Mesenchymal stem cell (in vitro differentiated cells and primary cell): ENCODE measurements around the gene CCDC6.

ENCODE experiments used
- DNase-seq: peaks from one replicate; pipeline ENCODE4 v3.0.0-alpha.2; 2013
- H2AFZ ChIP-seq: one replicate; pipeline ENCODE4 v1.6.1; 2013; ENCODE audit warnings: low read depth, mild to moderate bottlenecking, control low read depth, inconsistent platforms, low read length, moderate library complexity
- H2AK5ac ChIP-seq: 2 replicates; pipeline ENCODE4 v1.6.1; 2013; ENCODE audit warnings: low read length, moderate library complexity, mild to moderate bottlenecking, inconsistent platforms; ENCODE audit not compliant: severe bottlenecking
- H2BK120ac ChIP-seq: one replicate; pipeline ENCODE4 v1.6.1; 2013; ENCODE audit warnings: low read depth, mild to moderate bottlenecking, inconsistent platforms, low read length, moderate library complexity
- H2BK12ac ChIP-seq, 2 experiments: one replicate each; pipeline ENCODE4 v1.6.1; 2013; ENCODE audit warnings: inconsistent platforms in 2 of 2, low read length in 2 of 2, mild to moderate bottlenecking in 2 of 2, moderate library complexity in 2 of 2, control low read depth in 1 of 2
- H2BK15ac ChIP-seq: one replicate; pipeline ENCODE4 v1.6.1; 2013; ENCODE audit warnings: mild to moderate bottlenecking, low read depth, inconsistent platforms; ENCODE audit not compliant: poor library complexity, severe bottlenecking
- H2BK5ac ChIP-seq: 2 replicates; pipeline ENCODE4 v1.6.1; 2013; ENCODE audit warnings: low read depth, mild to moderate bottlenecking, low read length, control low read depth, inconsistent platforms; ENCODE audit not compliant: poor library complexity, severe bottlenecking
- H3K14ac ChIP-seq, 2 experiments: one replicate each; pipeline ENCODE4 v1.6.1; 2013; ENCODE audit warnings: inconsistent platforms in 2 of 2, low read length in 2 of 2, control low read depth in 1 of 2, mild to moderate bottlenecking in 1 of 2, moderate library complexity in 1 of 2
- H3K18ac ChIP-seq, 2 experiments: one replicate each; pipeline ENCODE4 v1.6.1; 2013; ENCODE audit warnings: inconsistent platforms in 2 of 2, low read length in 2 of 2, control low read depth in 1 of 2, low read depth in 1 of 2, mild to moderate bottlenecking in 1 of 2
- H3K23ac ChIP-seq, 2 experiments: one replicate each; pipeline ENCODE4 v1.6.1; 2013; ENCODE audit warnings: inconsistent platforms in 2 of 2, low read length in 2 of 2, mild to moderate bottlenecking in 2 of 2, moderate library complexity in 2 of 2, control low read depth in 1 of 2
- H3K27ac ChIP-seq: 2 replicates; pipeline ENCODE4 v1.5.1; 2013; ENCODE audit warnings: mild to moderate bottlenecking, moderate library complexity, low read length, control low read depth, inconsistent platforms; ENCODE audit not compliant: poor library complexity, severe bottlenecking
- H3K27me3 ChIP-seq, 2 experiments: 2 replicates each; pipeline versions ENCODE4 v1.6.1 to v1.7.0; 2013; ENCODE audit warnings: low read length in 2 of 2, mild to moderate bottlenecking in 2 of 2, moderate library complexity in 2 of 2, control low read depth in 1 of 2, inconsistent platforms in 1 of 2; ENCODE audit not compliant: control insufficient read depth in 1 of 2, insufficient read depth in 1 of 2
- H3K36me3 ChIP-seq, 2 experiments: 2 replicates each; pipeline versions ENCODE4 v1.6.1 to v1.7.0; 2013; ENCODE audit warnings: low read length in 2 of 2, control low read depth in 1 of 2, inconsistent platforms in 1 of 2, low read depth in 1 of 2, mild to moderate bottlenecking in 1 of 2; ENCODE audit not compliant: insufficient read depth in 2 of 2, control insufficient read depth in 1 of 2
- H3K4ac ChIP-seq, 2 experiments: one replicate each; pipeline ENCODE4 v1.6.1; 2013; ENCODE audit warnings: inconsistent platforms in 2 of 2, low read length in 2 of 2, mild to moderate bottlenecking in 2 of 2, moderate library complexity in 2 of 2, control low read depth in 1 of 2, low read depth in 1 of 2
- H3K4me1 ChIP-seq: 2 replicates; pipeline ENCODE4 v1.6.1; 2013; ENCODE audit warnings: low read depth, low read length, control low read depth; ENCODE audit not compliant: control insufficient read depth, insufficient read depth
- H3K4me2 ChIP-seq: 2 replicates; pipeline ENCODE4 v1.6.1; 2013; ENCODE audit warnings: low read length, mild to moderate bottlenecking, inconsistent platforms; ENCODE audit not compliant: poor library complexity, severe bottlenecking
- H3K4me3 ChIP-seq, 2 experiments: 2 replicates each; pipeline versions ENCODE4 v1.5.1 to v1.7.0; 2013; ENCODE audit warnings: low read length in 2 of 2, mild to moderate bottlenecking in 2 of 2, control low read depth in 1 of 2, low read depth in 1 of 2; ENCODE audit not compliant: insufficient read depth in 1 of 2
- H3K79me1 ChIP-seq: replicated peaks from 2 replicates; pipeline ENCODE4 v1.6.1; 2013; ENCODE audit warnings: mild to moderate bottlenecking, control low read depth, low read length, inconsistent platforms; ENCODE audit not compliant: poor library complexity, severe bottlenecking
- H3K9ac ChIP-seq: 2 replicates; pipeline ENCODE4 v1.7.0; 2013; ENCODE audit warnings: mild to moderate bottlenecking, low read length, moderate library complexity
- H3K9me3 ChIP-seq: 2 replicates; pipeline ENCODE4 v1.7.0; 2013; ENCODE audit warnings: mild to moderate bottlenecking, low read length; ENCODE audit not compliant: control insufficient read depth
- H4K8ac ChIP-seq: one replicate; pipeline ENCODE4 v1.6.1; 2013; ENCODE audit warnings: inconsistent platforms, mild to moderate bottlenecking, low read length, moderate library complexity
- H4K91ac ChIP-seq: one replicate; pipeline ENCODE4 v1.6.1; 2013; ENCODE audit warnings: mild to moderate bottlenecking, low read length, inconsistent platforms
- WGBS: methylation state at CpG from one replicate; pipeline ENCODE4 v1.1.7; 2013; ENCODE audit warnings: mixed read lengths; 5-methylcytosine and 5-hydroxymethylcytosine counted together

The CCDC6 gene

GRCh38 chr10:59926086-59926485 is 19.7 kb upstream of the CCDC6 start:
- no peak for DNase-seq

GRCh38 chr10:59922907-59923306 is 16.6 kb upstream of the CCDC6 start:
- no peaks in the 10 kb centered on the region for H3K36me3 ChIP-seq
- no peak for DNase-seq

More at GRCh38 chr10:59926086-59926485, 19.7 kb upstream of the CCDC6 start:
- H4K8ac ChIP-seq = no peak overlapping the region
- no peak overlapping the region for H2BK12ac ChIP-seq
- H2BK120ac ChIP-seq = no peak overlapping the region
- no peak overlapping the region for H3K23ac ChIP-seq
- no peak overlapping the region for H2BK5ac ChIP-seq
- H3K14ac ChIP-seq = no peak overlapping the region
- no peak overlapping the region for H2BK15ac ChIP-seq
- no peak overlapping the region for H3K18ac ChIP-seq
- H3K9ac ChIP-seq = no peak overlapping the region
- peaks cover 25% of the 10 kb centered on the region for H3K9me3 ChIP-seq
- no peak overlapping the region for H3K4me2 ChIP-seq
- H3K4ac ChIP-seq = no peak overlapping the region
- H2AFZ ChIP-seq = no peak overlapping the region
- no peaks in the 10 kb centered on the region for H3K79me1 ChIP-seq
- no peak overlapping the region for H4K91ac ChIP-seq
- no peak overlapping the region for H3K27ac ChIP-seq
- H3K4me3 ChIP-seq = no peak overlapping the region
- no peaks in the 10 kb centered on the region for H3K36me3 ChIP-seq
- H3K4me1 ChIP-seq = no peaks in the 10 kb centered on the region
- H2AK5ac ChIP-seq = no peak overlapping the region
- no peaks in the 10 kb centered on the region for H3K27me3 ChIP-seq
- 100% methylated on average over 1 of the region's 2 CpGs for WGBS

GRCh38 chr10:59917922-59918321 is 11.6 kb upstream of the CCDC6 start:
- H3K36me3 ChIP-seq = no peaks in the 10 kb centered on the region
- no peak overlapping the region for H3K4ac ChIP-seq
- H2BK15ac ChIP-seq = no peak overlapping the region
- no peak overlapping the region for H2BK12ac ChIP-seq
- H3K79me1 ChIP-seq = no peaks in the 10 kb centered on the region
- no peaks in the 10 kb centered on the region for H3K4me1 ChIP-seq
- H3K18ac ChIP-seq = no peak overlapping the region
- H2AFZ ChIP-seq = no peak overlapping the region
- H2AK5ac ChIP-seq = no peak overlapping the region
- no peak overlapping the region for H3K14ac ChIP-seq
- H3K9me3 ChIP-seq = peaks cover 34% of the 10 kb centered on the region
- H3K4me3 ChIP-seq = no peak overlapping the region
- no peak overlapping the region for H3K9ac ChIP-seq
- no peak for DNase-seq
- H2BK120ac ChIP-seq = no peak overlapping the region
- H3K27ac ChIP-seq = no peak overlapping the region
- H3K23ac ChIP-seq = no peak overlapping the region
- H4K8ac ChIP-seq = no peak overlapping the region
- H3K4me2 ChIP-seq = no peak overlapping the region
- no peak overlapping the region for H4K91ac ChIP-seq
- WGBS = 78% methylated on average over 1 of the region's 1 CpG
- no peak overlapping the region for H2BK5ac ChIP-seq
- peaks cover 0 to 2% of the 10 kb centered on the region in 2 experiments for H3K27me3 ChIP-seq

More at GRCh38 chr10:59922907-59923306, 16.6 kb upstream of the CCDC6 start:
- Histone ChIP-seq H2BK5ac (no peak overlapping the region), H3K9me3 (peaks cover 32% of the 10 kb centered on the region), H2BK12ac (no peak overlapping the region), H3K27ac (no peak overlapping the region), H4K91ac (no peak overlapping the region), H3K14ac (no peak overlapping the region), H4K8ac (no peak overlapping the region), H2AK5ac (no peak overlapping the region), H2BK120ac (no peak overlapping the region), H3K4me3 (no peak overlapping the region), H3K4me2 (no peak overlapping the region), H2BK15ac (no peak overlapping the region), H3K4ac (no peak overlapping the region), H3K27me3 (peaks cover 0 to 2% of the 10 kb centered on the region in 2 experiments), H3K9ac (no peak overlapping the region), H2AFZ (no peak overlapping the region), H3K23ac (no peak overlapping the region), H3K4me1 (no peaks in the 10 kb centered on the region), H3K79me1 (no peaks in the 10 kb centered on the region), H3K18ac (no peak overlapping the region)
- 100% methylated on average over 1 of the region's 3 CpGs for WGBS

- H2BK5ac ChIP-seq = no peak overlapping the region
- no peak overlapping the region for H4K8ac ChIP-seq
- no peaks in the 10 kb centered on the region for H3K36me3 ChIP-seq
- H3K9ac ChIP-seq = no peak overlapping the region
- no peaks in the 10 kb centered on the region for H3K4me1 ChIP-seq
- H2BK15ac ChIP-seq = no peak overlapping the region
- no peak overlapping the region for H3K23ac ChIP-seq
- no peak overlapping the region for H3K18ac ChIP-seq
- H3K9me3 ChIP-seq = peaks cover 12% of the 10 kb centered on the region
- H2AFZ ChIP-seq = no peak overlapping the region
- H3K4me3 ChIP-seq = no peak overlapping the region
- H2BK12ac ChIP-seq = no peak overlapping the region
- no peak overlapping the region for H3K4me2 ChIP-seq
- no peak overlapping the region for H2AK5ac ChIP-seq
- no peak overlapping the region for H3K14ac ChIP-seq
- no peak overlapping the region for H3K27ac ChIP-seq
- H3K79me1 ChIP-seq = no peaks in the 10 kb centered on the region
- no peak for DNase-seq
- no peak overlapping the region for H4K91ac ChIP-seq
- H3K4ac ChIP-seq = no peak overlapping the region
- H2BK120ac ChIP-seq = no peak overlapping the region
- H3K27me3 ChIP-seq = no peaks in the 10 kb centered on the region
Observed at GRCh38 chr10:59913547-59914237, 7.3 kb upstream of the CCDC6 start.
